Endothelial cell of umbilical vein (primary cell): ENCODE results near the gene LGALS12. TPM values are rescaled to one million over a fixed set of nuclear protein-coding genes. Genes with fewer than 3 reads are reported as not detected.

ENCODE experiments used
- BruUV-seq: library from RNA; stranded (reverse); fragments of 400-500 nt; replicated peaks from 2 replicates; lab custom pipeline; 2021; lab: Mats Ljungman, UMichigan
- CTCF ChIA-PET: fragments of 300-600, 350-600 bp; sonication (Branson Sonifier 250); formaldehyde crosslinking; loops from one replicate; lab custom pipeline; 2021; ENCODE audit warnings: antibody characterized with exemption, inconsistent platforms; lab: Charles Lee
- POLR2A ChIA-PET: fragments of 300-600, 350-600 bp; sonication (Branson Sonifier 250); formaldehyde crosslinking; loops from one replicate; lab custom pipeline; 2021; ENCODE audit warnings: antibody characterized with exemption, inconsistent platforms; lab: Charles Lee
- DNase-seq: peaks from one replicate; pipeline ENCODE4 v3.0.0-alpha.2; 2011; ENCODE audit warnings: low read depth, low spot score
- FAIRE-seq: peaks from 2 replicates; lab custom pipeline; 2011; peaks lifted over from hg19 to GRCh38; lab: Jason Lieb, UNC
- H2AFZ ChIP-seq: 2 replicates; pipeline ENCODE4 v1.6.0; 2012; ENCODE audit warnings: low read depth, low read length, control low read depth, inconsistent platforms
- H3K27ac ChIP-seq: 2 replicates; pipeline ENCODE4 v1.5.1; 2011; ENCODE audit warnings: low read depth, mild to moderate bottlenecking, control low read depth, low read length, moderate library complexity; ENCODE audit not compliant: insufficient read depth
- H3K27me3 ChIP-seq, 2 experiments: 2 replicates each; pipeline versions ENCODE4 v1.6.0 to v1.6.1; 2011; ENCODE audit warnings: low read length in 2 of 2, mixed read lengths in 1 of 2; ENCODE audit not compliant: control insufficient read depth in 2 of 2, insufficient read depth in 2 of 2
- H3K36me3 ChIP-seq, 2 experiments: 2 replicates in 1 of 2; 3 replicates in 1 of 2; pipeline ENCODE4 v1.5.1; 2011; ENCODE audit warnings: low read length in 2 of 2, mild to moderate bottlenecking in 1 of 2, moderate library complexity in 1 of 2; ENCODE audit not compliant: control insufficient read depth in 2 of 2, insufficient read depth in 2 of 2; ENCODE audit errors: extremely low read depth in 1 of 2
- H3K4me1 ChIP-seq: 3 replicates; pipeline ENCODE4 v1.5.1; 2011; ENCODE audit warnings: mild to moderate bottlenecking, low read length; ENCODE audit not compliant: control insufficient read depth, insufficient read depth; ENCODE audit errors: extremely low read depth
- H3K4me2 ChIP-seq: 2 replicates; pipeline ENCODE4 v1.6.1; 2011; ENCODE audit warnings: low read length, control low read depth, mixed read lengths; ENCODE audit not compliant: insufficient read depth
- H3K4me3 ChIP-seq, 3 experiments: fragments of 200-600 bp in 1 of 3; sonication (generic), shearing (Covaris generic) in 1 of 3; replicated peaks in 1 of 3; 2 replicates each; pipeline ENCODE4 v1.5.1; 2011 to 2016; ENCODE audit warnings: control low read depth in 3 of 3, low read length in 3 of 3, mild to moderate bottlenecking in 2 of 3, inconsistent platforms in 1 of 3, low read depth in 1 of 3, moderate library complexity in 1 of 3; ENCODE audit not compliant: insufficient read depth in 1 of 3
- H3K79me2 ChIP-seq: 2 replicates; pipeline ENCODE4 v1.6.0; 2012; ENCODE audit warnings: low read length, inconsistent platforms; ENCODE audit not compliant: control insufficient read depth, insufficient read depth
- H3K9ac ChIP-seq: replicated peaks from 2 replicates; pipeline ENCODE3; 2011; ENCODE audit warnings: low read length, control low read depth; ENCODE audit not compliant: insufficient read depth; ENCODE audit errors: extremely low read depth
- H3K9me1 ChIP-seq: replicated peaks from 3 replicates; pipeline ENCODE4 v1.6.0; 2011; ENCODE audit warnings: mild to moderate bottlenecking, low read length; ENCODE audit not compliant: control insufficient read depth, insufficient read depth; ENCODE audit errors: extremely low read depth
- H3K9me3 ChIP-seq: replicated peaks from 2 replicates; pipeline ENCODE4 v1.5.1; 2012; ENCODE audit warnings: low read length, inconsistent platforms; ENCODE audit not compliant: control insufficient read depth, insufficient read depth
- H4K20me1 ChIP-seq: replicated peaks from 2 replicates; pipeline ENCODE3; 2011; ENCODE audit warnings: mild to moderate bottlenecking, low read length; ENCODE audit not compliant: control insufficient read depth, insufficient read depth; ENCODE audit errors: extremely low read depth
- EZH2 ChIP-seq: IDR thresholded peaks from 2 replicates; pipeline ENCODE4 v1.6.1; 2012; ENCODE audit warnings: borderline replicate concordance, low read depth, mild to moderate bottlenecking, moderate library complexity, low read length, inconsistent platforms; ENCODE audit not compliant: severe bottlenecking
- FOS ChIP-seq: IDR thresholded peaks from 2 replicates; pipeline ENCODE4 v1.6.1; 2011; ENCODE audit warnings: mild to moderate bottlenecking, low read length, moderate library complexity, borderline replicate concordance; ENCODE audit not compliant: insufficient read depth
- GATA2 ChIP-seq: IDR thresholded peaks from 2 replicates; pipeline ENCODE4 v1.7.0; 2011; ENCODE audit warnings: low read depth, mild to moderate bottlenecking, moderate library complexity, mixed read lengths, low read length; ENCODE audit not compliant: insufficient read length, insufficient read depth
- JUN ChIP-seq: IDR thresholded peaks from 2 replicates; pipeline ENCODE4 v1.6.1; 2011; ENCODE audit warnings: borderline replicate concordance, low read depth; ENCODE audit not compliant: insufficient read length, insufficient read depth
- MYC ChIP-seq: IDR thresholded peaks from one replicate; pipeline ENCODE4 v1.6.1; 2011; ENCODE audit warnings: mild to moderate bottlenecking, low read depth, low read length
- POLR2A ChIP-seq: IDR thresholded peaks from 2 replicates; pipeline ENCODE4 v1.6.1; 2012; ENCODE audit warnings: low read depth, mild to moderate bottlenecking, control low read depth, low read length
- POLR2AphosphoS5 ChIP-seq: IDR thresholded peaks from 2 replicates; pipeline ENCODE4 v1.6.1; 2012; ENCODE audit warnings: low read depth, mild to moderate bottlenecking, control low read depth, low read length, moderate library complexity; ENCODE audit not compliant: insufficient read depth
- dilution Hi-C: fragments of 300-500 bp; cut with MboI; formaldehyde crosslinking; loops from one replicate; pipeline ENCODE4 v1.15.0; 2019; ENCODE audit warnings: low sequenced_read_pairs; ENCODE audit not compliant: extremely low pct_ligation_motif_present
- intact Hi-C: fragments of 100-400 bp; cut with micrococcal nuclease; formaldehyde crosslinking; loops from one replicate; pipeline ENCODE4 v1.10.0; 2022
- polyA plus RNA-seq, 4 experiments: library from polyadenylated mRNA; depleted of rRNA in 3 of 4; stranded (reverse) in 3 of 4; unstranded in 1 of 4; fragments of >200 nt; gene quantifications; 2 replicates each; pipeline versions ENCODE4 v1.2.1 to v1.2.3, GENCODE V29; 2011 to 2012; ENCODE audit warnings: missing spikeins in 1 of 4
- total RNA-seq: library from RNA; stranded (reverse); gene quantifications from 2 replicates; pipeline ENCODE4 v1.2.3, GENCODE V29; 2021
- TF ChIP-seq, protein P1 (sequence below), 2 donors: IDR thresholded peaks; 1 replicate in 1 of 2; 2 replicates in 1 of 2; pipeline ENCODE4 v1.5.1; 2011; ENCODE audit warnings: low read length in 2 of 2, mild to moderate bottlenecking in 2 of 2, moderate library complexity in 2 of 2, control low read depth in 1 of 2, inconsistent platforms in 1 of 2, low read depth in 1 of 2; ENCODE audit not compliant: insufficient read depth in 1 of 2; ENCODE audit errors: extremely low read depth in 1 of 2
- TF ChIP-seq, protein P2 (sequence below): IDR thresholded peaks from 2 replicates; pipeline ENCODE4 v1.6.1; 2011; ENCODE audit not compliant: insufficient read depth, insufficient read length

LGALS12 gene
- total and polyA plus RNA-seq, 2 donors (not counting 3 experiments of a cell fraction or from before 2014, with no cell fraction given): not detected

DNA sequence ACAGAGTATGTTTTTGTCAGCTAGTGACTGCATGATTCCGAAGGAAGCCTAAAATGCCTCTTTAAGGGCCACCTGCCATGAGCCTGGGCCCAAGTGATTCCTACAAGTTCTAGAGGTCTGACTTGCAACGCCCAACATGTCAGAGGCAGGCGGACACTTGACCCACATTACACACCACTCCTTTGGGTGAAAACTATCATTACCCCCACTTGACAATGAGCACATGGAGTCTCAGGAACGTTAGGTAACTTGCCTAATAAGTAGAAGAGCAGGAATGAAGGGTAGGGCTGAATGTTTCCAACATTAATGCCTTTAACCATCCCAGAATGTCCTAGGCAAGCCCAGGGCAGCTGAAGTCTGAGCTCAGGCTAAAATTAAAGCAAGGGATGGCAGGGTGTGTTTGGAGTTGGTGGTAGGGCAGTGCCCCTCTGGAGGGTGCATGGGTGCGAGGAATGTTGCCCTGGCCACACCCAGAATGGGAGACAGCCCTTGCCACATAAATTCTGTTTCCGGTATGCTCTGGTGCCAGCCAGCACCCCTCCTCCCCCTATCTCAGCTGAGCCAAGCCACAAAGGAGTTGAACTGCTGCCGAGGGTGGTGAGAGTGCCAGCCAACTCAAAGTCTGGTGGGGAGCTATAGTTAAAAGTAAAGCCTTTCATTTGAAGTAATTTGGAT is 54.8 kb downstream of the LGALS12 start:
- intact Hi-C loops: no loop called here
- CTCF ChIA-PET: no interaction called here

More for the DNA sequence above, 54.8 kb downstream of the LGALS12 start:
- H3K27ac ChIP-seq: no peak overlapping the region
- TF ChIP-seq POLR2AphosphoS5: no peak
- no peak for TF ChIP-seq GATA2
- no peak for TF ChIP-seq EZH2
- no peak for TF ChIP-seq FOS
- TF ChIP-seq, protein P1, sequence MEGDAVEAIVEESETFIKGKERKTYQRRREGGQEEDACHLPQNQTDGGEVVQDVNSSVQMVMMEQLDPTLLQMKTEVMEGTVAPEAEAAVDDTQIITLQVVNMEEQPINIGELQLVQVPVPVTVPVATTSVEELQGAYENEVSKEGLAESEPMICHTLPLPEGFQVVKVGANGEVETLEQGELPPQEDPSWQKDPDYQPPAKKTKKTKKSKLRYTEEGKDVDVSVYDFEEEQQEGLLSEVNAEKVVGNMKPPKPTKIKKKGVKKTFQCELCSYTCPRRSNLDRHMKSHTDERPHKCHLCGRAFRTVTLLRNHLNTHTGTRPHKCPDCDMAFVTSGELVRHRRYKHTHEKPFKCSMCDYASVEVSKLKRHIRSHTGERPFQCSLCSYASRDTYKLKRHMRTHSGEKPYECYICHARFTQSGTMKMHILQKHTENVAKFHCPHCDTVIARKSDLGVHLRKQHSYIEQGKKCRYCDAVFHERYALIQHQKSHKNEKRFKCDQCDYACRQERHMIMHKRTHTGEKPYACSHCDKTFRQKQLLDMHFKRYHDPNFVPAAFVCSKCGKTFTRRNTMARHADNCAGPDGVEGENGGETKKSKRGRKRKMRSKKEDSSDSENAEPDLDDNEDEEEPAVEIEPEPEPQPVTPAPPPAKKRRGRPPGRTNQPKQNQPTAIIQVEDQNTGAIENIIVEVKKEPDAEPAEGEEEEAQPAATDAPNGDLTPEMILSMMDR (IDR thresholded peaks at IDR 0.05; ENCODE audit: extremely low read depth in 1 of 2, insufficient read depth in 1 of 2, low read depth in 1 of 2, low read length in 2 of 2): no peak
- TF ChIP-seq, protein P2, sequence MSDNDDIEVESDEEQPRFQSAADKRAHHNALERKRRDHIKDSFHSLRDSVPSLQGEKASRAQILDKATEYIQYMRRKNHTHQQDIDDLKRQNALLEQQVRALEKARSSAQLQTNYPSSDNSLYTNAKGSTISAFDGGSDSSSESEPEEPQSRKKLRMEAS: no peak
- TF ChIP-seq POLR2A: no peak
- no peak for TF ChIP-seq JUN
- no peak for TF ChIP-seq MYC
- H3K36me3 ChIP-seq: no peaks in the 10 kb centered on the region
- BruUV-seq: no TSS peak
- no peak overlapping the region for H3K4me2 ChIP-seq
- H3K79me2 ChIP-seq: no peaks in the 10 kb centered on the region
- FAIRE-seq (no peak), DNase-seq (no peak)
- POLR2A ChIA-PET: interaction anchor here (0.6 kb wide), 1 partner anchor 561 kb away, joined by 8 read pairs; no protein-coding TSS in a partner anchor
- no peaks in the 10 kb centered on the region for H3K9me1 ChIP-seq
- no peaks in the 10 kb centered on the region for H3K4me1 ChIP-seq
- H3K27me3 ChIP-seq: peaks cover 0 to 11% of the 10 kb centered on the region in 2 experiments
- H4K20me1 ChIP-seq: no peaks in the 10 kb centered on the region
- H3K9ac ChIP-seq: no peak overlapping the region
- H2AFZ ChIP-seq: no peak overlapping the region
- dilution Hi-C loops: no loop called here
- H3K4me3 ChIP-seq: no peak overlapping the region
- H3K9me3 ChIP-seq: no peaks in the 10 kb centered on the region
